Lower leg skin (tissue), 3 donors: ENCODE measurements around the gene FAH.

Experiments
- POLR2A ChIP-seq, 2 donors: fragments of 450-650 bp; IDR thresholded peaks; one replicate each; pipeline ENCODE4 v1.6.1; 2016 to 2017; ENCODE audit warnings: antibody characterized with exemption in 2 of 2, mild to moderate bottlenecking in 1 of 2, moderate library complexity in 1 of 2
- TF ChIP-seq, protein P1 (sequence below), 3 donors: fragments of 450-650 bp; IDR thresholded peaks; one replicate each; pipeline ENCODE4 v1.5.1; 2016; ENCODE audit warnings: antibody characterized with exemption in 3 of 3, mild to moderate bottlenecking in 3 of 3, moderate library complexity in 2 of 3

- TF ChIP-seq, protein P1, sequence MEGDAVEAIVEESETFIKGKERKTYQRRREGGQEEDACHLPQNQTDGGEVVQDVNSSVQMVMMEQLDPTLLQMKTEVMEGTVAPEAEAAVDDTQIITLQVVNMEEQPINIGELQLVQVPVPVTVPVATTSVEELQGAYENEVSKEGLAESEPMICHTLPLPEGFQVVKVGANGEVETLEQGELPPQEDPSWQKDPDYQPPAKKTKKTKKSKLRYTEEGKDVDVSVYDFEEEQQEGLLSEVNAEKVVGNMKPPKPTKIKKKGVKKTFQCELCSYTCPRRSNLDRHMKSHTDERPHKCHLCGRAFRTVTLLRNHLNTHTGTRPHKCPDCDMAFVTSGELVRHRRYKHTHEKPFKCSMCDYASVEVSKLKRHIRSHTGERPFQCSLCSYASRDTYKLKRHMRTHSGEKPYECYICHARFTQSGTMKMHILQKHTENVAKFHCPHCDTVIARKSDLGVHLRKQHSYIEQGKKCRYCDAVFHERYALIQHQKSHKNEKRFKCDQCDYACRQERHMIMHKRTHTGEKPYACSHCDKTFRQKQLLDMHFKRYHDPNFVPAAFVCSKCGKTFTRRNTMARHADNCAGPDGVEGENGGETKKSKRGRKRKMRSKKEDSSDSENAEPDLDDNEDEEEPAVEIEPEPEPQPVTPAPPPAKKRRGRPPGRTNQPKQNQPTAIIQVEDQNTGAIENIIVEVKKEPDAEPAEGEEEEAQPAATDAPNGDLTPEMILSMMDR (IDR thresholded peaks at IDR 0.05): no peak
- no peak for TF ChIP-seq POLR2A (IDR thresholded peaks at IDR 0.05)
Observed at GRCh38 chr15:80172401-80172800, 19.6 kb downstream of the FAH start.
